OCI-M1 (cell line): ENCODE measurements around the gene ST6GALNAC2.

Experiments used
- DNase-seq: peaks from one replicate; lab custom pipeline; 2025; lab: John Stamatoyannopoulos, UW

Gene ST6GALNAC2

GRCh38 chr17:76556765-76557367 lies 28.8 kb downstream of the ST6GALNAC2 start:
- peak; percentile 70 for DNase-seq

GRCh38 chr17:76554131-76554530 lies 31.5 kb downstream of the ST6GALNAC2 start:
- no peak for DNase-seq

DNA sequence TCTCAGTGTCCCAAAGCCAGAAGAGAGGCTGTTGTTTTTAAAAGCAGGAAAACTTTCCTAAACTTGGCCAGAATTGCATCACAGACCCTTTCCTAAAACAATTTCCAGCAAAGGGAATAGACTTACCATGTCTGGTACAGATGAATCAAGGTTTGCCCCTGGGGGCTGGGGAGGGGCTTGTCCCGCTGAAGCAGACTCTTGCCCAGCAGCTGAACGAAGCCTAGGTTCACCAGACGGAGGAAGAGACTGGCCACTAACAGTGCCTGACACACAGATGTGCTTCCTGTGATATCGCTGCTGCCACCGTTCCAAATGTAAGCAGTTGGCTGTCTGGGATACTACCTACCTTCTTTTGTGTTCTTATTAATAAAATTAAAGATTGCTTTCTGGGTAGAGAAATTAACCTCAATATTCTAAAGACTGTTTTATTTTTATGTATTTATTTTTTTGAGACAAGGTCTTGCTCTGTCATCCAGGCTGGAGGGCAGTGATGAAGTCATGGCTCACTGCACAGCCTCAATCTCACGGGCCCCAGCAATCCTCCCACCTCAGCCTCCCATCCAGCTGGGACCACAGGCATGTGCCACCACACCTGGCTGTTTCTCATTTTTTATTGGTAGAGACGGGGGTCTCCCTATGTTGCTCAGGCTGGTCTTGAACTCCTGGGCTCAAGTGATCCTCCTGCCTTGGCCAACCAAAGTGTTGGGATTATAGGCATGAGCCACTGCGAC lies 32.3 kb downstream of the ST6GALNAC2 start:
- no peak for DNase-seq

- DNase-seq = no peak
Measured at GRCh38 chr17:76551685-76552084, 34.0 kb downstream of the ST6GALNAC2 start.

- DNase-seq = no peak
Measured at GRCh38 chr17:76550712-76551615, 34.7 kb downstream of the ST6GALNAC2 start.

DNA sequence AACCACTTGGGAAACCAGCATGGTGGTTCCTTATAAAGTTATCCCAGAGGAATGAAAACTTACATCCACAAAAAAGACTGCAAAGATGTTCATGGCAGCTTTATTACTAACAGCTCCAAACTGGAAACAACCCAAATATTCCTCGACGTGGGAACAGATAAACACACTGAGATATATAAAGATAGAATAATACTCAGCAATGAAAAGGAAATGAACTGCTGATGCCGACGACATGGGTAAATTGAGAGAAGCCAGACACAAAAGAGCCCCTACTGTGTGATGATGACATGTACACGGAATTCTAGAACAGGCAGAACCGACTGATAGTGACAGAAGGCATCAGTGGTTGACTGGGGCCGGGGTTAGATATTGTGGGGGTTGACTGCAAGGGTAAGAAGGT lies 36.1 kb downstream of the ST6GALNAC2 start:
- no peak for DNase-seq

DNA sequence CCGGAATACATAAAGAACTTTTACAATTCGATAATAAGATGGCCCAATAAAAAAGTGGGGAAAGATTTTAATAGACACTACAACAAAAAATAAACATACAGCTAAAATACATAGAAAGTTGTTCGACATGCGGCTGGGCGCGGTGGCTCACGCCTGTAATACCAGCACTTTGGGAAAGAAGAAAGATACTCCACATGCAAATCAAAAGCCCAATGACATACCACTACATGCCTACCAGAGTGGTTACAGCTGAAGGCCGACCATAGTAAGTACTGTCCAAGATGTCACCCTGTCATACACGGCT lies 36.5 kb downstream of the ST6GALNAC2 start:
- DNase-seq = no peak

DNA sequence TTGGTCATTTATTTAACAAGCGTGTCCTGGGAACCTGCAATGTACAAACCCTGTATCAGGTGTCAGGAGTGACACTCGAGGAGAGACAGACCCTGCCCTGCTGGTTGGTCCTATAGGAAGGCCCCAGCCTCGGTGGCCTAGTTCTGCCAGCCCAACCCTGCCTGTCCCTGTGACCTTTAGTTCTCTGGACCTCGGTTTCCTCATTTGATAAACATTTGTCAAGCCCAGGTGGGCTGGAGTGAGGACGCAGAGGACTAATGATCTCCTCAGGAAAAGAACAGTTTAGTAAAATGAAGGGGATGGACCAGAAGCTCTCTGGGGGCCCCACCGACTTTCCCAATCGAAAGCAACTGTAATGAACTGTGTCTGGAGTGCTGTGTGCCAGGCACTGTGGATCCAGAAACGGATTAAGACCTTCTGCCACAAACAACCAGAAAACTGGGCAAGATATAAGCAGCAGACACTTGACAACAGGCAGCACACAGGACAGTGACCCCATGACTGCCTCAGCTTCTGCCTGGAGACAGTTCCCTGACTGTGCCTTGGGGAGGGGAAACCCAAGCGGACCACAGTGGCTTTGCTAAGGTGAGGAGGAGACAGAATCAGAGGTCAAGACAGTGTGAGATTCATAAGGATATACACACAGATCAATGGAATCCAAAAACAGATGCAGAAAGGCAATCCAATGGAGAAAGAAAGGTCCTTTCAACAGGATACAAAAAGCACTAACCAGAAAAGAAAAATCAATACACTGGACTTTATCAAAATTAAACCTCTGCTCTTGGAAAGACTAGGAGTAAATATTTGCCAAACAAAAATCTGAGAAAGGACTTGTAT lies 37.1 kb downstream of the ST6GALNAC2 start:
- no peak for DNase-seq

GRCh38 chr17:76547642-76548202 lies 37.9 kb downstream of the ST6GALNAC2 start:
- DNase-seq = no peak

- peak; percentile 77 for DNase-seq
Measured at GRCh38 chr17:76547183-76547641, 38.4 kb downstream of the ST6GALNAC2 start.

DNA sequence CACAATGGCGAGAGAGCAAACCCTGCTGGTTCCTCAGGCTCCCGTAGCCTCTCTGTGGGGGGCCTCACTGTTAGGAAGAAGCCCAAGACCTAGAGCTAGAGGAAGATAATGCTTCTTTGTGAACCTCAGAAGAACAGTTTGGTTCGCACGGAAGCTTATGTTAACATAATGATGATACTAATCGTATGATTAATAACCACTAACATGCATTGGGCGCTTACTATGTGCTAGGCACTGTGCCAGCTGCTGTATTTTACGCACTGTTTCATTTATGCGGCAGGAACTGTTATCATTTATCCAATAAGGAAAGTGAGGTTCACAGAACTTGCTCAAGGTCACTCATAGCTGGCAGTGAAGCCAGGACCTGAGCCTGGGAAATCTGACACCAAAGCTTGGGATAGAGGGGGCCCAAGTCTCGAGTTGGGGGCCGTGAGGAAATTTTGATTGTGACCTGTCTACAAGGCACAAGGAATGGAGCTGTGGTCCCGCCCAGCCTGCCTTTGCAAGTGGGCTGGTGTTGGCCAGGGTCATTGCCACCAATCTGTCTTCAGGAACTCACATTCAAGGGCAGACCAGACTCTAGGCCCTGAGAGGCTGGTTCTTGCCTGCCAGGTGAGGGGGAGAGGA lies 39.0 kb downstream of the ST6GALNAC2 start:
- no peak for DNase-seq

DNA sequence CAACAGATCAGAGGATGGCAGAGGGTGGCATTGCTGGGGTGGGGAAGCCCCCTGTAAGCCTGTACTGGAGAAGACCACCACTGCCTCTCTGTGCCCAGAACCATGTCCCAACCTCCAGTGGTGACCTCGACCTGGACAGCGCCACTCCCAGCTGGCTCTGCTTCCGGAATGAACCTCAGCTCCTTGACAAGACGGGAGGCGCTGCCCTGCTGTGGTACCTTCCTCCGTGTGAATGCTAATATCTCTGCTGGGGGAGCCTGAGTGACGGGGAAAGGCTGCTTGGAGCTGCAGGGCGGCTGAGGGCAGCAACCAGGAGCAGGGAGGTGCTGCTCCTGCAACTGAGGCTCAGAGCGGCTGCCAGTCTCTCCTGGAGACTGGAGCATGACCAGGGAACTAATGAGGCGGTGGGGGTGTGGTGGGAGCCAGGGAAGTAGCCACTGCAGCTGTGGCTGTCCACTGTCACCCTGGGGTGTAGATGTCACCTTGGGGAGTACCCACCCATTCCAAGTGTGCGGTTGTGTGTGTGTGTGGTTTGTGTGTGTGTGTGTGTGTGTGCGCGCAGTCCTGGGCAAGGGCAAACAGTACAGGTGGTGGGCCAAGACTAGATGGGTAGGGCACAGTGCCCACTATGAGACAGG lies 39.6 kb downstream of the ST6GALNAC2 start:
- DNase-seq = no peak

DNA sequence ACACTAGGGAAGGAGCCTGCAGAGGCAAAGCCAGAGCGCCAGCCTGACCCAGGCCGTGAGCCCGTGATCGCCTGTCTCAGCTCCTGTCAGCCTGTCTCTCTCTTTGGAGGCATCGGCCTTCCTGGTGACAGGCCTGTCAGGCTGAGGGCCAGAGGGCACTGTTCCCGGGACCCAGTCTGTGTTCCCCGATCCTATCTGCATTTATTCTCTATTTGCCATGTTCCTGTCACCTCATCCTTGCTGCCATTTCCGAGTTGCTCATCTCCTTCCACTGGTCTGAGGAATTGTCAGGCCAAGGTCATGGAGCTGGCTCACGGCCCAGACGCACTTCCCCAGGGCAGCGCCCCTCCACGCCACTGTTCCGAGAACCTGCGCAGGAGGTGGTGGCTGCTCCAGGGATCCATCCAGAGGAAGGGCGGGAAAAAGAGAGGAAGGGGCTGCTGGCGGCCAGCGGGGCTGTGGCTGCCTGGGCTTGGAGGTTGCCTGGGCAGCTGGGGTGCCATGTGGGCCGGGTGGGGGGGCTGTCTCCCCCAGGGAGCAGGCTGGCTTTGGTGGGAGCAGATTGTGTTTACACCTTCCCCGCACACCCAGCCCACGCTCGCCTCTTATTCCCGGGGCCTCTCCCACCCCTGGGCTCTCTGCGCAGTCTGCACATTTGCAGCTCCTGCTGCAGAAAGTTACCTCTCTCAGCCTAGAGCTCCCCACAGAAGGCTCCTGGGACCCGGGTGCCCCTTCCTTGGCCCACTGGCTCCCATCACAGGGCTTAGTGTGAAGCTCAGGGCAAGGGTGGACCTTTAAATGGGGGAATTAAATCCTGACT lies 40.9 kb downstream of the ST6GALNAC2 start:
- no peak for DNase-seq

- DNase-seq = no peak
Measured at GRCh38 chr17:76543826-76544545, 41.7 kb downstream of the ST6GALNAC2 start.

DNA sequence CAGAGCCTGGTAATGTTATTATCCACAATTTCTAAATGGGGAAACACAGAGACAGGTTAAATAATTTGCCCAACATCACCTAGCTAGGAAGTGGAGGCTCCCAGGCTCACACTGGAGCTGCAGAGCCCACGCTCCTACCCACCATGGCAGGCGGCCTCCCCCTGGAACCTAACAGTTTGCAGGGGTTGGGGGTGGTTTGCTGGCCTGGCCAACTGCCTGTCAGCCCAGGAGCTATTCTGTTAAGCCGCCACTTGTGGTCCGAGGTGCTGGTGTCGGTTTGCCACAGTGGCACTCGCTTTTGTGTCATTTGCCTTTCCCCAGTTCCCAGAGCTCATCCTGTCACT lies 42.2 kb downstream of the ST6GALNAC2 start:
- no peak for DNase-seq

GRCh38 chr17:76542984-76543383 lies 42.7 kb downstream of the ST6GALNAC2 start:
- DNase-seq = no peak

GRCh38 chr17:76542566-76542971 lies 43.1 kb downstream of the ST6GALNAC2 start:
- DNase-seq = no peak

- no peak for DNase-seq
Measured at GRCh38 chr17:76541739-76542454, 43.8 kb downstream of the ST6GALNAC2 start.
